Glomerular endothelial cell (primary cell): ENCODE results near the gene NPPC. TPM values are rescaled to one million over a fixed set of nuclear protein-coding genes. Genes with fewer than 3 reads are reported as not detected.
"Not testable (repeated sequence)": the region's sequence is repeated elsewhere in the genome, so short reads cannot be mapped to it uniquely, and the experiment has no call there.

Experiments used
- DNase-seq: peaks from one replicate; pipeline ENCODE4 v3.0.0-alpha.2; 2011; ENCODE audit warnings: low read depth, low spot score; ENCODE audit errors: extremely low read depth
- total RNA-seq: library from RNA; depleted of rRNA; stranded (reverse); fragments of >200 nt; gene quantifications from 2 replicates; pipeline ENCODE4 v1.2.3, GENCODE V29; 2015

NPPC gene, protein sequence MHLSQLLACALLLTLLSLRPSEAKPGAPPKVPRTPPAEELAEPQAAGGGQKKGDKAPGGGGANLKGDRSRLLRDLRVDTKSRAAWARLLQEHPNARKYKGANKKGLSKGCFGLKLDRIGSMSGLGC
- 0.82 TPM in 1 of 2 replicates, not detected in the other for total RNA-seq

DNA sequence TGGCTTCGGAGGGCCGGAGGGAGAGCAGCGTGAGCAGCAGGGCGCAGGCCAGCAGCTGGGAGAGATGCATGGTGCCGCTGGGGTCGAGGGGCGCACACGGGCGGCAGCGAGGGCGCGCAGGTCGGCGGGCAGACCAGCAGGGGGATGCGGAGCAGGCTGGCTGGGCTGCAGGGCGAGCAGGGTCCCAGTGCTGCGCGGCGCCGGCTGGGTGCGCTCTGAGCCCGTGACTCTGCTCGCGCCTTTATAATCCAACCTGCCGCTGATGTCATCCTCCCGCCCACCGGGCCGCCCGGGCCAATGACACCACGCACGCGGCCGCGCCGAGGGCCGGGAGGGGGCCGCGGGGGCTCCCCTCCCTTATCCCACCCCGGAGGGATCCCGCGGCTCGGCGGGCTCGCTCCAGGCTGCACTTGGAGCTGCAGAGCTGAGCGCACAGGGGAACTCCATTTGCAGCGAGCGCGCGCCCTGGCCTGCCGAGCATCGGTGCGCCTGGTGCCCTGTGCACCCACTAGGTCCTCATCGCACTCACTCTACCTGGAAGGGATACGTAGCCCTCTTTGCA, at the start of gene NPPC:
NPPC (minus strand) TSS at position 217 of the 562 bp plus-strand sequence; CDS start at position 70, 147 bp downstream.
- DNase-seq: no peak

DNA sequence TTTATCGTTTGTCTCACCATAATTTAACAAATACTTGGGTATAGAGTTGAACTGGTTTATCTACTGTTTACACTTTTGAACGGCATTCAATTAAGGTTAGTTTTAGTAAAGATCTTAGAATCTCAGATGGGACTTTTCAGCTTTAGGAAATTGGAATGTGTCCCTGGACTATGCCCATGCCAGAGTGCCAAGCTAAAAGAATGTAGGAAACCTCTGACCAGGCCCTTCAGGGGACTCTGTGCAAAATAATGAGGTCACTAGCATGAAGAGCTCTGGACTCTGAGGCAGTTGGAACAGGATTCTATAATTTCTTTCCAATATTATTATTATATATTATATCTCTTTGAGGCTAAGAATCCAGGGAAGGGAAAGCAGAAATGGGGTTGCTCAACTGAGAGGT, 48.8 kb upstream of the NPPC start:
- no peak for DNase-seq

DNA sequence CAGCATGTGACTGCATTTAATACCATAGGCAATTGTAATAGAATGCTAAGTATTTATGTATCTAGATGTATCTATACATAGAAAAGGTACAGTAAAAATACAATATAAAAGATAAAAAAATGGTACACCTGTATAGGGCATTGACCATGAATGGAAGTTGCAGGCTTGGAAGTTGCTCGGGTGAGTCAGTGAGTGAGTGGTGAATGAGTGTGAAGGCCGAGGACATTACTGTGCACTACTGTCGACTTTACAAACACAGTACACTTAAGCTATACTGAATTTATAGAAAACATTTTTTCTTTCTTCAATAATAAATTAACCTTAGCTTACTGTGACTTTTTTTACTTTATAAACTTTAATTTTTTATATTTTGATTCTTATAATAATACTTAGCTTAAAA, 44.3 kb upstream of the NPPC start:
- DNase-seq: no peak

DNA sequence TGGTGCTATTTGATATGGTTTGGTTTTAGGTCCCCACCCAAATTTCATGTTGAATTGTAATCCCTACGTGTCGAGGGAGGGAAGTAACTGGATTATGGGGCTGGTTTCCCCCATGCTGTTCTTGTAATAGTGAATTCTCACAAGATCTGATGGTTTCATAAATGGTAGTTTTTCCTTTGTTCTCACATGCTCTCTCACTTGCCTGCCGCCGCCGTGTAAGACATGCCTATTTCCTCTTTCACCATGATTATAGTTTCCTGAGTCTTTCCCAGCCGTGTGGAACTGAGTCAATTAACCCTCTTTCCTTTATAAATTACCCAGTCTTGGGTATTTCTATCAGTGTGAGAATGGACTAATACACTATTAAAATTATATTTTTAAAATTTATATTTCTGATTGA, 42.6 kb upstream of the NPPC start:
- no peak for DNase-seq

DNA sequence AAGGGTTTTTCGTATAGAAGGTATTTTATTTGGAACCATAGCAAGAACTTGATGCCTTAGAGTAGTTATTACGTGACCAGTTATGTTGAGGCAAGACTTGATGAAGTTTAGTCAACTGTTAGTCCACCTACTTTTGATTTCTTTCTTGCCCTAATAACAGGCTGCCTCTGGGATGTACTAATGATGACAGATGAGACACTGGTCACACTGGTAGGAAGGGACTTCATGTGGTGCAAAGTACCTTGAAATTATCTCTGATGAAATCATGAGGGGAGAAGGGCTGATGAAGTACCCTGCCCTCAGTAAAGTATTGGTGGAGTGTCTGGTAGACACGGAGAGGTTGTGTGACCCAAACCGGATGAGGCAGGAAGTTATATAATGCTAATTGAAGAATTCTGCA, 40.7 kb upstream of the NPPC start:
- DNase-seq: no peak

DNA sequence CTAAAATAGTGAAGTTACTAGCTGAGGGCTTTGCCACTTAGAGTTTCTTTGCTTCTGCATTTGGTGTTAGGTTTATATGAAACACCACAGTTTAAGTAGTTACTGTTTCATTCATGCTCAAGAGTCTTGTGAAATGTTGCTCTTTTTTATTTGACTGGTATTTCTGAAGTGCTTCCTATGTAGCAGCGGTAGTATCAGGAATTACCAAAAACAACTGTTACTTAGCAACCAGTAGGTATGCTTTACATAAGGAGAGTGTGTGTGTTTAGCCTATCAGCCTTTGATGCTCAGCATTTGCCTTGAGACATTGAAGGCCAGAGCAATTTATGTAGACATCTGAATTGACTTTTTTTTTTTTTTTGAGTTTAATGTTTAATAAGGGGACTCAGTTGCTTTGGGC, 38.9 kb upstream of the NPPC start:
- DNase-seq: no peak

DNA sequence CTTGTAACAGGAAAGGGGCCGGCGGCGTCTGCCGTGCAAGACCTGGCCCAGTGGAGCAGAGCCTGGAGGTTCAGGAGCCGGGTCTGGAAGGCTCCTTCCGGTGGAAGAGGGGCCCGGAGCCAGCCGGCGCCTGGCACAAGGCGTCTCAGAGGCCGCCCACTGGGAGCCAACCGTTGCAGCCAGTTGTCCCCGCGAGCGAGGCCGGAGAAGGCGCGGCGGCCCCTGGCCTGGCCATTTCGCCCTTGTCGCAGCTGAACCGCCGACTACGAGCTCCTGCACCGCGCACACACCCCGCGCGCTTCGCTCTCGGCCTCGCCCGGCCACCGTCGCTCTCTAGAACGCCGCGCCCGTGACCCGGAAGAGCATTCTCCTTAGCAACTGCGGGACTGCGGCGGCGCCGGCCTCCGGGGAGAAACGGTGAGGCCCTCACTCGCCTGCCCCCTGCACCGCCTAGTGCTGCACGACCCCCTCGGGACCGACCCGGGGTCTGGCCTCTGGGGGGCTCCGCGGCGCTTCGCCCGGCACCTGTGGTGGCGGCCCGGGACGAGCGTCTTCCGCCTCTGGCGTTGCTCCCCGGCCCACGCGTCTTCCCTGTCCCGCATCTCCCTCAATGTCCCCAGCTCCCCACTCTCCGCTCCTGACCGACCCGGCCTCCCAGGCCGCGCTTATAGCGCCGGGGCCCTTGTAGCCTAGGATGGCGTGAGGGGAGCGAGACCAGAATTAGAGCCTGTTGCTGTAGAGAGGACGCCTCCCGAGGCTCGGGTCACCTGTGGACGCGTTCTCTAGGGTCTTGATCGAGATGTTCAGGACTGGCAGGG, 35.4 kb upstream of the NPPC start, which contains the start of gene DIS3L2:
DIS3L2 (plus strand) TSS at position 365 of the 818 bp plus-strand sequence. CDS start 53,215 bp downstream, outside the sequence.
- peak; percentile 22 for DNase-seq

DNA sequence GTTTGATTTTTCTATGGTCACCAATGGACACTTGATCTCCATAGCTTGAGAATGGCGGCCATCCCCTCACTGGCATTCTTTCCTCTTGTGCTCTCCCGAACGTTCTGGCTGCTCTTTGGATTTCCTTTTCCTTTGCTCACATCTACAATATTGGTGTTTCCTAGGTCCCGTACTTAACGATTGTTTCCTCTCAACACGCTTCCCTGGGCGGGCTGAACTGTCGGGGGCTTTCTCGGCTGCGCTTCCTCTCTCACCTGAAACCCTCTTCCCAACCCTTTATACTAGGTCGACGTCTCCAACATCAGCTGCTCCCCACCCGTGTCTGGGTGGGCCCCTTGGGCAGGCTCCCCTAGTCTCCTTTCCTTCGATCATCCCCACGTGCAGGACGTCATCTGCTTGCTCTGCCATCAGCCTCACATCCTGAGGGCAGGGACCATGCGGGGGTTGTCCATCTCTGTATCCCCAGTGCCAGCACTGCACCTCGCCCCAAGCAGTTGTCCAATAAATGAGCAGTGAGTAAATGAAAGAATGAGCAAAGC, 34.7 kb upstream of the NPPC start:
- no peak for DNase-seq

DNA sequence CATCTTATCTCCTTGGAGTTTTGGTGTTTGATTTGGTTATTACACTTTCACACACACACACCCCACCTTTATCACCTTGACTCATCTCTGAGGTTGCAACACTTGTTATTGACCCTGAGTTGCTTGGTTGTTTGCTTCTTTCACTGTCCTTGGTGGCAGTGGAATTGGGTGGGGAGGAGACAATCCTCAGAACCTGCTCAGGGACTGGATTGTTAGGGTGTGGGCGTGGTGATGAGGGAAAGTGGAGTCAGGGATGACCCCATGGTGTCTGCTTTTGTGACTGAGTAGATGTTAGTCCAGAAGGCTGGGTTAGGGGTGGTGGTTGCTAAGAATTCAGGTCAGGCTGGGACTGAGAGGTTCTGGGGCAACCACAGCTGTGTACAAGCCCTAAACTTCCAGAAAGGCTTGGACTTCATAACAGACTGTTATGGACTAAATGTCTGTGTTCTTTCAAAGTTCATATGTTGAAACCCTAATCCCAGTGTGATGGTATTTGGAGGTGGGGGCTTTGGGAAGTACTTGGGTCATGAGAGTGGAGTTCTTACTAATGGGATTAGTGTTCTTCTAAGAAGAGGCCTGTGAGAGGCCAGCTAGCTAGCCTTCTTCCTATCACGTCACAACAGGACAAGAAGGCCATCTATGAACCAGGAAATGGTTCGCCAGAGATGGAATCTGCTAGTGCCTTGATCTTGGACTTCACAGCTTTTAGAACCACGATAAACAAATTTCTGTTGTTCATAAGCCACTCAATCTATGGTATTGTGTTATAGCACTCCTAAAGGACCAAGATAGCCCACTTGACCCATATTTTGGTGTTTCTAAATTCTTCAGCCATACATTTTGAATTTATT, 31.9 kb upstream of the NPPC start:
- no peak for DNase-seq

DNA sequence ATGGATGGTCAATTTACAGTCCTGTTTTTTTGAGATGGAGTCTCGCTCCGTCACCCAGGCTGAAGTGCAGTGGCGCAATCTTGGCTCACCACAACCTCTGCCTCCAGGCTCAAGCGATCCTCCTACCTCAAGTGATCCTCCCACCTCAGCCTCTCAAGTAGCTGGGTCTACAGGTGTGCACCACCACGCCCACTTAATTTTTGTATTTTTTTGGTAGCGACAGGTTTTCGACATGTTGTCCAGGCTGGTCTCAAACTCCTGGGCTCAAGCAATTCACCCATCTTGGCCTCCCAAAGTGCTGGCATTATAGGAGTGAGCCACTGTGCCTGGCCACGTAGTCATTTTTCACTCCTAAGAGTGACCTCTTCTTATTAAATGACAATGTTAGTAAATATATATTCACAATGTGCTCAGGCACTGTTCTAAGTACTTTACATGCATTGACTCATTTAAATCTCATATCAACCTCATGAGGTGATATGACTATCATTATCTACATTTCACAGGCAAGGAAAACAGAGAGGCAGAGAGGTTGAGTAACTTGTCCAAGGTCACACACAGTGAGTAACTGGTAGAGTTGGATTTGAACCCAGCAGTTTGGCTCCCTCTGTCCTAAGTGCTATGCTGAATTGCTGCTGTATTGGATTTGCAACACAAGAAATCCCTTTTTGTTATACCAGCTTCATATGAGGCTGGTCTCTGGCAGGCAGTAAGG, 29.7 kb upstream of the NPPC start:
- no peak for DNase-seq

DNA sequence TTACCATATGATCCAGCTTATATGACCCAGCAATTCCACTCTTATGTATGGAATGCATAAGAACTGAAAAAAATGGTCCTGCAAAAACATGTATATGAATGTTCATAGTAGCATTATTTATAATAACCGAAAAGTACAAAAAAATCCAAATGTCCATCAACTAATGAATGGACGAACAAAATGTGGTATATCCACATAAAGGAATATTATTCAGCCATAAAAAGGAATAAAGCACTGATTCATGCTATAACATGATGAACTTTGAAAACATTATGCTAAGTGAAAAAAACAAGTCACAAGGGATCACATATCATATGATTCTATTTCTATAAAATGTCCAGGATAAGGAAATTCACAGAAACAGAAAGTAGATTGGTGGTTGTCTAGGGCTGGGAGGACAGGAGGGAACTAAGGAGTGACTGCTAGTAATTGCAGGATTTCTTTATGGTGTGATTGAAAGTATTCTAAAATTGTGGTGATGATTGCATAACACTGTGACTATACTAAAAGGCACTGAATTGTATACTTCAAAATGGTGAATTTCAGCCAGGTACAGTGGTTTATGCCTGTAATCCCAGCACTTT, 25.3 kb upstream of the NPPC start:
- no peak for DNase-seq

DNA sequence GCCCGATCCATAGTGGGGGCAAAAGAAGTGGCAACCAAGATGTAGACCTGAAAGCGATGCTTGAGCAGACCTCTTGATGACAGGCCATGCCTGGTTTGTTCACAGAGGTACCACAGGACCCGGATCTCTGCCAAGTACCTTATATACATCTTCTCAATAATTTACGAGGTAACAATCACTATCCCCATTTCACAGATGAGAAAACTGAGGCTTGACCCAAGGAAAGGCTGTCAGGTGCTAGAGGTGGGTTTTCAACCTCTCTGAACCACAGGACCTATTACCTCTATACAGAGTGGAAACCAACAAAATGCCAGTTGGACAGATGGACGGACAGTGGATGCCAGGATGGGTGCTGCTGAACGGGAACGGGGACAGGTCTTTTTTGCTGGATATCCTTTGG, 21.5 kb upstream of the NPPC start:
- DNase-seq: no peak

DNA sequence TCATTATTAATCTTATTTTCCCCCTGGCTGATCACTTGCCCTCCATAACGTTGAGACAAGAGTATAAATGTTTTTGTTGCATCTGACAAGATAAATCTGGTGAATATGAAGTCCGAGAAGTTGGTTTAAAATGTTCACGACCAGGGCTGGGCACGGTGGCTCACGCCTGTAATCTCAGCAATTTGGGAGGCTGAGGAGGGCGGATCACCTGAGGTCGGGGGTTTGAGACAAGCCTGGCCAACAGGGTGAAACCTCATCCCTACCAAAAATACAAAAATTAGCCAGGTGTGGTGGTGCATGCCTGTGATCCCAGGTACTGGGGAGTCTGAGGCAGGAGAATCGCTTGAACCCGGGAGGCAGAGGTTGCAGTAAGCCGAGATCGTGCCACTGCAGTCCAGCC, 20.9 kb upstream of the NPPC start:
- not testable (repeated sequence) for DNase-seq

DNA sequence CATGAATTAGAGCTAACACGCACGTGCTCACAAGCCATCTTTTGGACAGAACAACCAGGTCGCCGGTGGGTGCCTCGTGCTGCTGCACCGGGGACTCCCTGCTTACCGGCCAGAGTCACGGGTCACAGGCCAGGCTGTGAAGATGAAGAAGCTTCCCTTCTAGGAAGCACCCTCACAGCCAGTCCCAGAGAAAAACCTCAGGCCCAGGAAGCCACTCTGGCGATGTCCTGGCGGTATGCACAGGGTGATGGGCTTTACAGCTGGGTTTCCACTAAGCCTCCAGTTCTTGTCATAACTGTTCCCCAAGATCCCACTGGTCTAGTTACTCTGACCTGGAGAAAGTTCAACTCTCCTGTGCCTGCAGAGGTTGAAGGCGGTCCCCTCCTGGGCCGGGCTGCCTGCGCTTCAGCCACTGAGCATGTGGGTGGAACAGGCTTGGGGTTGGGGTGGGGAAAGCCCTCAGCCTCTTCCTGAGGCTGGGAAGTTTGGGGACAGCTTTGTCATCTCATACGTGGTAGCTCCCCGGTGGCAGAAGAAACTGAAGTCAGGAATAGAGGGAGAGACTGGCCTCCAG, 20.1 kb upstream of the NPPC start:
- no peak for DNase-seq

DNA sequence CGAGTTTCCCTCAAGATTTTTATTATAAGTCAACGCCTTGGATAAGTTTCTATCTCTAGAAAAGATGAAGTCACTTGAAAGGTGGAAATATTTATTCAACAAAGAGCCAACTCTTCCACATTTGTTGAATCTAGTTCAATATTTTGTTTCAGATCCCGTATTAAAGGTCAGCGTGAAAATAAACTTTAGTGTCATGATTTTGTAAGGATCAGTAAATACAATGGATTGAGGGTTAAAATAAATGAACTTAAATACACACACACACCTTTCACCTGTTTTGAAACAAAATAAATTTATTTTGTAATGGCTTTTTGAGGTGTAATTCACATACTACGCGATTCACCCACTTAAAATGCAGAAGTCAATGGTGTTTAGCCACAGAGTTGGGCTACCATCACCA, 16.0 kb upstream of the NPPC start:
- no peak for DNase-seq

DNA sequence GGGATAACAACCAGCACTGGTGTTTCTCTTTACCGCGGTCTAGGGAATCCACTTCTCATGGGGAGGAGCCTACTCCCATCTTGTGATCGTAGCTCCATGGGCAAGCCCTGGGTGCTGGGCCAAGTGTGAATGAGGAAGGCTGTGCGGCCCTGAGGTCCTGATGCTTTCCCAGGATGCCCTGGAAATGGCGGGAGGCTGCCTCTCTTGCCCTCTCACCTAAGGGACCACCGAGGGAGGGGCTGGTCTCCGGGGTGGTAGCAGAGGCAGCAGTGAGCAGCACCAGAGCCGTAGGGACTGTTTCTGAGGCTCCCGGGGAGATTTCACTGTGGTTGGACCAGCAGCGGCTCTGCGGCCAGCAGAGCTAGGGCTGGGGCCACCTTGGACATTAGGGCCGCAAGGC, 15.5 kb upstream of the NPPC start:
- no peak for DNase-seq

DNA sequence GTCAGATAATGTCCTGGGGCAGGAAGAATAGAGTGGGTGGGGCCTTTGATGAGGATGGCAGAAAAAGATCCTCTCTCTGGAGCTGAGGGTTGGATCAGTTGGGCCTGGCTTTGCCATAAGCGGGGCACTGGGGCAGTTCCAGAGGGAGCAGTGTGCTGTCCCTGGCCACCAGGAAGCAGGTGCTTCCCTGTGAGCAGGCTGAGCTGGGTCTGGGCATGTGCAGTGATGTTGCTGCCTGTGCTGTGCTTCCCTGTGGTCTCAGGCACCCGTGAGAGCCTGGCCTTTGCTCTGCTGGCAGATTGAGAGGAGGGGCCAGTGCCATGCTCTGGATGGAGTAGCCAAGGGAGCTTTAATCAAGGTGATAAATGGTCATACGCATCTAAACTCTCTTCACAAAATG, 14.6 kb upstream of the NPPC start:
- DNase-seq: no peak

DNA sequence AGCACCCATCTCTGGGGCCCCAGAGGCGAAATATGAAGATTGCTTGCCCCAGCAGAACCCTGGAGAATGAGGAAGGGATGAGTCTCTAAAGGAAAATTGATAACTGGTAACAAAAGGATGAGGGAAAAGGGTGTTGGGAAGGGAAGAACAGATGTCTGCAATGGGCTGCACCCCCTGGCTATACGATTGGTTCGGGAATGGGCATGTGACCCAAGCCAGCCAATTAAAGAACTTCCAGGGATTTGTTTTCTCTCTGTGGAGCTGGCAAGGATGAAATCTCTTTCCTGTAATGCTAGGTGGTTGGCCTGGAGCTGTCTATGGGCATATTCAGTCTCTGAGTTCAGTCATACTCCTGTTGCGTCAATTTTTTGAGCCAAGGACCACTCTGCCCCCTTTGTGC, 12.8 kb upstream of the NPPC start:
- no peak for DNase-seq

DNA sequence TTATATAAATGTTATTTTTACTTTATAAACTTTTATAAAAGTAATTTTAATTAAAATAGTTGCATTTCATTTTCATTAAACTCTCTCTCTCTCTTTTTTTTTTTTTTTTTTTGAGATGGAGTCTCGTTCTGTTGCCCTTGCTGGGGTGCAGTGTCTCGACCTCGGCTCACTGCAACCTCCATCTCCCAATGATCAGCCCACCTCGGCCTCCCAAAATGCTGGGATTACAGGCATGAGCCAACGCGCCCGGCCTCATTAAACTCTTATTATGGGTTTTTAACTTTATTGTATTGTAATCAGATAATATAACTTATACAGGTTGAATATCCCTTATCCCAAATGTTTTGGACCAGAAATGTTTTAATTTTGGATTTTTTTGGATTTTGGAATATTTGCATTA, 10.9 kb upstream of the NPPC start:
- no peak for DNase-seq

DNA sequence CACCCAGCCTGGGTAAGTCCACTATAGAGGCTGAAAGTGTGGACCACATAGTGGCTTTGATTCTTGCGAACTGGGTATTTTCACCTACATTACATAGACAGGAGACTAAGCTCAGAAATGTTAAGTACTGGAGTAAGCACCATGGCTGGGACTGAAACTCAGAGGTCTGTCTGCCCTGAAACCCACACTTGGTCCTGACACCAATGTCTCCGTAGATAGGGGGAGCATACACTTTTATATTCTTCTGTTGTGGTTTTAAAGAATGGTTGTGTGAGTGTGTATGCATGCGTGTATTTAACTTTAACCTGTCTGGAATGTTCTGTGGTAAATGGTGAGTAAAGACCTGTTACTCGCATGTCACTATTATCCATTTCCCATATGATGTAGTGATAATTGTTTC, 10.3 kb upstream of the NPPC start:
- no peak for DNase-seq
